SK-N-SH (cell line): ENCODE data around the gene KLHL35. TPM values are rescaled to one million over a fixed set of nuclear protein-coding genes. Genes with fewer than 3 reads are reported as not detected.

Source experiments
- CTCF ChIA-PET: fragments of 300-600, 350-600 bp; formaldehyde crosslinking; extraction: SDS; loops from one replicate; lab custom pipeline; 2021; lab: Yijun Ruan, JAX
- POLR2A ChIA-PET: fragments of 350-600 bp; sonication (Branson Sonifier 250); formaldehyde crosslinking; extraction: SDS; loops from one replicate; lab custom pipeline; 2020; ENCODE audit warnings: antibody characterized with exemption, inconsistent platforms; lab: Yijun Ruan, JAX
- DNase-seq: peaks from one replicate; pipeline ENCODE4 v3.0.0; 2012
- H2AFZ ChIP-seq: fragments of 200-600 bp; sonication (generic); 2 replicates; pipeline ENCODE4 v1.8.1; 2016; ENCODE audit warnings: antibody characterized with exemption, mild to moderate bottlenecking, low read depth
- H3F3A ChIP-seq: fragments of 200-600 bp; sonication (generic); replicated peaks from 2 replicates; pipeline ENCODE3; 2016; ENCODE audit warnings: antibody characterized with exemption, mild to moderate bottlenecking; ENCODE audit not compliant: insufficient read depth
- H3K27ac ChIP-seq, 2 experiments: fragments of 200-500 bp in 1 of 2; fragments of 200-600 bp in 1 of 2; sonication (Bioruptor generic) in 1 of 2; sonication (generic), shearing (Covaris generic) in 1 of 2; 2 replicates each; pipeline versions ENCODE4 v1.5.1 to v1.6.1; 2014 to 2016; ENCODE audit warnings: low read depth in 2 of 2, inconsistent platforms in 1 of 2, low read length in 1 of 2, mild to moderate bottlenecking in 1 of 2, mixed read lengths in 1 of 2
- H3K27me3 ChIP-seq: fragments of 200-600 bp; sonication (generic), shearing (Covaris generic); 2 replicates; pipeline ENCODE4 v1.6.1; 2016; ENCODE audit warnings: mixed run types; ENCODE audit not compliant: insufficient read depth
- H3K36me3 ChIP-seq, 2 experiments: fragments of 200-500 bp in 1 of 2; fragments of 200-600 bp in 1 of 2; sonication (Bioruptor generic) in 1 of 2; sonication (generic) in 1 of 2; replicated peaks in 1 of 2; 2 replicates each; pipeline versions ENCODE3 to v1.5.1; 2014 to 2016; ENCODE audit warnings: low read length in 1 of 2, mild to moderate bottlenecking in 1 of 2; ENCODE audit not compliant: insufficient read depth in 2 of 2, control insufficient read depth in 1 of 2
- H3K4me1 ChIP-seq, 2 experiments: fragments of 200-500 bp in 1 of 2; fragments of 200-600 bp in 1 of 2; sonication (Bioruptor generic) in 1 of 2; sonication (generic), shearing (Covaris generic) in 1 of 2; 2 replicates each; pipeline versions ENCODE4 v1.5.1 to v1.6.1; 2014 to 2016; ENCODE audit warnings: low read depth in 1 of 2, low read length in 1 of 2, mixed run types in 1 of 2; ENCODE audit not compliant: insufficient read depth in 2 of 2, control insufficient read depth in 1 of 2
- H3K4me2 ChIP-seq: fragments of 200-600 bp; sonication (generic), shearing (Covaris generic); 2 replicates; pipeline ENCODE4 v1.6.1; 2017; ENCODE audit warnings: mixed run types
- H3K4me3 ChIP-seq, 2 experiments: fragments of 200-500 bp in 1 of 2; fragments of 200-600 bp in 1 of 2; sonication (Bioruptor generic) in 1 of 2; sonication (generic), shearing (Covaris generic) in 1 of 2; 2 replicates each; pipeline versions ENCODE4 v1.5.1 to v1.8.1; 2014 to 2016; ENCODE audit warnings: low read depth in 2 of 2, inconsistent platforms in 1 of 2, low read length in 1 of 2, mild to moderate bottlenecking in 1 of 2, mixed read lengths in 1 of 2, moderate library complexity in 1 of 2
- H3K79me2 ChIP-seq: fragments of 200-600 bp; sonication (generic); 2 replicates; pipeline ENCODE4 v1.8.1; 2017; ENCODE audit warnings: mild to moderate bottlenecking; ENCODE audit not compliant: insufficient read depth
- H3K9ac ChIP-seq: fragments of 200-600 bp; sonication (generic); 2 replicates; pipeline ENCODE4 v1.6.1; 2017; ENCODE audit warnings: mixed run types
- H3K9me2 ChIP-seq: fragments of 200-600 bp; sonication (generic); 2 replicates; pipeline ENCODE4 v1.6.1; 2017; ENCODE audit warnings: mixed run types
- H3K9me3 ChIP-seq: fragments of 200-600 bp; sonication (generic); 2 replicates; pipeline ENCODE4 v1.6.1; 2017; ENCODE audit warnings: mixed run types, mild to moderate bottlenecking, moderate library complexity
- H4K20me1 ChIP-seq: fragments of 200-600 bp; sonication (generic); 2 replicates; pipeline ENCODE4 v1.6.1; 2017; ENCODE audit warnings: mild to moderate bottlenecking, mixed run types; ENCODE audit not compliant: insufficient read depth
- ELF1 ChIP-seq: IDR thresholded peaks from 2 replicates; pipeline ENCODE4 v1.4.0; 2012
- EP300 ChIP-seq, 2 experiments: IDR thresholded peaks; 2 replicates each; pipeline versions ENCODE4 v1.4.0 to v1.6.1; 2012; ENCODE audit warnings: borderline replicate concordance in 1 of 2, low read depth in 1 of 2, low read length in 1 of 2
- EZH2phosphoT487 ChIP-seq: fragments of 200-600 bp; sonication (generic); IDR thresholded peaks from 2 replicates; pipeline ENCODE4 v1.6.1; 2017; ENCODE audit warnings: low read depth, mixed run types, mild to moderate bottlenecking, antibody characterized with exemption, moderate library complexity, borderline replicate concordance
- FOSL2 ChIP-seq: IDR thresholded peaks from 2 replicates; pipeline ENCODE4 v1.4.0; 2012; ENCODE audit warnings: low read depth, mild to moderate bottlenecking, moderate library complexity, borderline replicate concordance
- FOXM1 ChIP-seq: IDR thresholded peaks from 2 replicates; pipeline ENCODE4 v1.4.0; 2012; ENCODE audit warnings: low read depth, mild to moderate bottlenecking
- GABPA ChIP-seq: IDR thresholded peaks from 2 replicates; pipeline ENCODE4 v1.4.0; 2012; ENCODE audit warnings: low read depth, mild to moderate bottlenecking
- MEF2A ChIP-seq: IDR thresholded peaks from 2 replicates; pipeline ENCODE4 v1.4.0; 2012; ENCODE audit warnings: low read depth, borderline replicate concordance
- MXI1 ChIP-seq: IDR thresholded peaks from 2 replicates; pipeline ENCODE4 v1.6.1; 2012; ENCODE audit warnings: mild to moderate bottlenecking, low read depth, low read length, improper control_type of control experiment
- NRF1 ChIP-seq: IDR thresholded peaks from 2 replicates; pipeline ENCODE4 v1.6.1; 2012; ENCODE audit warnings: low read depth, mild to moderate bottlenecking, low read length
- RAD21 ChIP-seq: IDR thresholded peaks from 2 replicates; pipeline ENCODE4 v1.6.1; 2012; ENCODE audit warnings: mild to moderate bottlenecking, low read length
- RCOR1 ChIP-seq: fragments of 150-350 bp; IDR thresholded peaks from 2 replicates; pipeline ENCODE4 v1.6.1; 2017; ENCODE audit warnings: antibody characterized with exemption, low read length
- RFX5 ChIP-seq: IDR thresholded peaks from 2 replicates; pipeline ENCODE4 v1.6.1; 2012; ENCODE audit warnings: mild to moderate bottlenecking, improper control_type of control experiment, low read length
- RXRA ChIP-seq: IDR thresholded peaks from 2 replicates; pipeline ENCODE4 v1.4.0; 2012; ENCODE audit warnings: low read depth, mild to moderate bottlenecking, borderline replicate concordance
- SIN3A ChIP-seq: IDR thresholded peaks from 2 replicates; pipeline ENCODE4 v1.6.1; 2012; ENCODE audit warnings: low read depth, mild to moderate bottlenecking, low read length, moderate library complexity, borderline replicate concordance
- SMC3 ChIP-seq: IDR thresholded peaks from 2 replicates; pipeline ENCODE4 v1.6.1; 2012; ENCODE audit warnings: low read depth, low read length, improper control_type of control experiment
- TCF12 ChIP-seq: IDR thresholded peaks from 2 replicates; pipeline ENCODE4 v1.4.0; 2012
- YY1 ChIP-seq: IDR thresholded peaks from 2 replicates; pipeline ENCODE4 v1.4.0; 2012; ENCODE audit warnings: low read depth, mild to moderate bottlenecking
- whole genome bisulfite sequencing: methylation state at CpG from one replicate; pipeline ENCODE4 v1.1.6; 2017; ENCODE audit warnings: low lambda C conversion rate; 5-methylcytosine and 5-hydroxymethylcytosine counted together
- polyA plus RNA-seq, 3 experiments: library from polyadenylated mRNA; depleted of rRNA; stranded (reverse); fragments of >200 nt; gene quantifications; 2 replicates each; pipeline ENCODE4 v1.2.3, GENCODE V29; 2012
- TF ChIP-seq, protein P1 (sequence below): fragments of 150-350 bp; IDR thresholded peaks from 2 replicates; pipeline ENCODE4 v1.6.1; 2016; ENCODE audit warnings: mild to moderate bottlenecking, low read depth, low read length
- TF ChIP-seq, protein P2 (sequence below): fragments of 200-600 bp; sonication (generic); IDR thresholded peaks from 2 replicates; pipeline ENCODE4 v1.6.1; 2017; ENCODE audit warnings: antibody characterized with exemption, mild to moderate bottlenecking, moderate library complexity
- TF ChIP-seq, protein P3 (sequence below): IDR thresholded peaks from 2 replicates; pipeline ENCODE4; 2012
- TF ChIP-seq, protein P4 (sequence below): IDR thresholded peaks from 2 replicates; pipeline ENCODE4 v1.4.0; 2012; ENCODE audit warnings: low read depth
- TF ChIP-seq, protein P5 (sequence below): IDR thresholded peaks from 2 replicates; pipeline ENCODE4 v1.4.0; 2012; ENCODE audit warnings: low read depth, borderline replicate concordance
- TF ChIP-seq, protein P6 (sequence below): fragments of 150-350 bp; IDR thresholded peaks from 2 replicates; pipeline ENCODE4 v1.6.1; 2017; ENCODE audit warnings: antibody characterized with exemption, low read length, low read depth, borderline replicate concordance
- TF ChIP-seq, protein P7 (sequence below): IDR thresholded peaks from 2 replicates; pipeline ENCODE4 v1.4.0; 2012; ENCODE audit warnings: low read depth, borderline replicate concordance

The KLHL35 gene
- polyA plus RNA-seq, 1 of the 3 experiments (the other 2 are of a cell fraction): 1.7 TPM

DNA sequence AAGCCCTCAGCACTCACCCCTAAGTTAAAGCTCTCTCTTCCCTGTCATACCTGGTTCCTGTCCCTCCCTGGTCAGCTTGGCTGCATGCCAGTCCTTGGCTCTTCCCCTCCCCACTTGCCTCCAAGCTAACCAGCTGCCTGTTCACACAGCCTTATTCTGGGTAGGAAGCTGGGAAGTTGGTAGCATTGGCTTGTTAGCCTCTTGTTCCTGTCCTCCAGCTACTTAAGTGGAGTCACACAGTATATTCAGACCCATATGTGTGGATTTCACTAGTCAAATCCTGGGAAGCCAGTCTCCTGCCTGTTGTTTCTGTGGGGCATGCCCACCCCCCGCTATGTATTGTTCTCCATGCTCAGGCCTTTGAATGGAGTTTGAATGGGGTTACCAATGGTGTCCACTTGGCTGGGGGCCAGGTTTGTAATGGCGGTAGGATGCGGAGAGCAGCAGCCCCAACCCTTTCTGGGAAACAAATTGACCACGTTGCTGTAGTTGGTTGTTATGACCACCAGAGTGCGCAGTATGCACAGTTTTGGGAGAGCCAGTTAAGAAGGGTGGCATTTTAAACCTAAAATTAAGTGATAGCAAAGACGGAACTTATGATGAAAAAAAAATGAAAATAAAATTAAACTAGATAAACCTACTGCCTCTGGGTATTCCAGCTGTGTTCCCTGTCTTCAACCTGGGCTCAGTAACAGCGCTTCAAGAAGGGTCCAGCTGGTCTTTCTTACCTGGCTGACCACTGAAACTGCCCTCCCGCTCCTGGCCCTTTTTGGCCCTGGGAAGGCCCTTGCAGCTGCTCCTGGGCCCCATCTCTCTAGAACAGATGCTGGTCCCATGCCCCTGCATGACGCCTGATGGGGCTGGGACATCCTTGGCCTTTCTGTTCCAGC, 44.4 kb downstream of the KLHL35 start:
- Histone ChIP-seq H3K4me3 (peak overlapping the region in 1 of 2 experiments; percentile 35; a peak in 1 of 4 replicates), H2AFZ (0 out of 2 replicates have a peak overlapping the region, but pooled peaks have one; percentile 48), H4K20me1 (no peaks in the 10 kb centered on the region), H3K4me2 (no peak overlapping the region), H3K9ac (no peak overlapping the region), H3K9me2 (no peaks in the 10 kb centered on the region), H3K36me3 (no peaks in the 10 kb centered on the region), H3K27me3 (no peaks in the 10 kb centered on the region), H3K27ac (no peak overlapping the region), H3K4me1 (peaks cover 0 to 9% of the 10 kb centered on the region in 2 experiments; a peak in 1 of 4 replicates), H3F3A (no peaks in the 10 kb centered on the region), H3K9me3 (no peaks in the 10 kb centered on the region), H3K79me2 (no peaks in the 10 kb centered on the region)
- ChIA-PET CTCF (interaction anchor here (0.5 to 24.8 kb wide), 57 partner anchors 9 to 459 kb away, joined by 3 to 701 read pairs (median 4); partner anchors contain the start of genes GDPD5, KLHL35 and RPS3), POLR2A (interaction anchor here (0.8 to 0.9 kb wide), 2 partner anchors 39 to 109 kb away, joined by 3 read pairs; no protein-coding TSS in a partner anchor)
- peak; percentile 85 for DNase-seq
- WGBS: 24% methylated on average over 9 of the region's 9 CpGs
- no peak for TF ChIP-seq NRF1
- TF ChIP-seq SIN3A: no peak
- TF ChIP-seq YY1: peak; percentile 74; the same call in 1 of the 2 replicates
- TF ChIP-seq, protein P1, sequence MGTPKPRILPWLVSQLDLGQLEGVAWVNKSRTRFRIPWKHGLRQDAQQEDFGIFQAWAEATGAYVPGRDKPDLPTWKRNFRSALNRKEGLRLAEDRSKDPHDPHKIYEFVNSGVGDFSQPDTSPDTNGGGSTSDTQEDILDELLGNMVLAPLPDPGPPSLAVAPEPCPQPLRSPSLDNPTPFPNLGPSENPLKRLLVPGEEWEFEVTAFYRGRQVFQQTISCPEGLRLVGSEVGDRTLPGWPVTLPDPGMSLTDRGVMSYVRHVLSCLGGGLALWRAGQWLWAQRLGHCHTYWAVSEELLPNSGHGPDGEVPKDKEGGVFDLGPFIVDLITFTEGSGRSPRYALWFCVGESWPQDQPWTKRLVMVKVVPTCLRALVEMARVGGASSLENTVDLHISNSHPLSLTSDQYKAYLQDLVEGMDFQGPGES: no peak
- TF ChIP-seq, protein P2, sequence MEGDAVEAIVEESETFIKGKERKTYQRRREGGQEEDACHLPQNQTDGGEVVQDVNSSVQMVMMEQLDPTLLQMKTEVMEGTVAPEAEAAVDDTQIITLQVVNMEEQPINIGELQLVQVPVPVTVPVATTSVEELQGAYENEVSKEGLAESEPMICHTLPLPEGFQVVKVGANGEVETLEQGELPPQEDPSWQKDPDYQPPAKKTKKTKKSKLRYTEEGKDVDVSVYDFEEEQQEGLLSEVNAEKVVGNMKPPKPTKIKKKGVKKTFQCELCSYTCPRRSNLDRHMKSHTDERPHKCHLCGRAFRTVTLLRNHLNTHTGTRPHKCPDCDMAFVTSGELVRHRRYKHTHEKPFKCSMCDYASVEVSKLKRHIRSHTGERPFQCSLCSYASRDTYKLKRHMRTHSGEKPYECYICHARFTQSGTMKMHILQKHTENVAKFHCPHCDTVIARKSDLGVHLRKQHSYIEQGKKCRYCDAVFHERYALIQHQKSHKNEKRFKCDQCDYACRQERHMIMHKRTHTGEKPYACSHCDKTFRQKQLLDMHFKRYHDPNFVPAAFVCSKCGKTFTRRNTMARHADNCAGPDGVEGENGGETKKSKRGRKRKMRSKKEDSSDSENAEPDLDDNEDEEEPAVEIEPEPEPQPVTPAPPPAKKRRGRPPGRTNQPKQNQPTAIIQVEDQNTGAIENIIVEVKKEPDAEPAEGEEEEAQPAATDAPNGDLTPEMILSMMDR: peak; percentile 89
- TF ChIP-seq FOXM1: no peak
- no peak for TF ChIP-seq RXRA
- TF ChIP-seq, protein P3, sequence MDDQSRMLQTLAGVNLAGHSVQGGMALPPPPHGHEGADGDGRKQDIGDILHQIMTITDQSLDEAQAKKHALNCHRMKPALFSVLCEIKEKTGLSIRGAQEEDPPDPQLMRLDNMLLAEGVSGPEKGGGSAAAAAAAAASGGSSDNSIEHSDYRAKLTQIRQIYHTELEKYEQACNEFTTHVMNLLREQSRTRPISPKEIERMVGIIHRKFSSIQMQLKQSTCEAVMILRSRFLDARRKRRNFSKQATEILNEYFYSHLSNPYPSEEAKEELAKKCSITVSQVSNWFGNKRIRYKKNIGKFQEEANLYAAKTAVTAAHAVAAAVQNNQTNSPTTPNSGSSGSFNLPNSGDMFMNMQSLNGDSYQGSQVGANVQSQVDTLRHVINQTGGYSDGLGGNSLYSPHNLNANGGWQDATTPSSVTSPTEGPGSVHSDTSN: no peak
- peak; percentile 83 for TF ChIP-seq SMC3
- TF ChIP-seq, protein P4, sequence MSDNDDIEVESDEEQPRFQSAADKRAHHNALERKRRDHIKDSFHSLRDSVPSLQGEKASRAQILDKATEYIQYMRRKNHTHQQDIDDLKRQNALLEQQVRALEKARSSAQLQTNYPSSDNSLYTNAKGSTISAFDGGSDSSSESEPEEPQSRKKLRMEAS: peak; percentile 28; the same call in 1 of the 2 replicates
- TF ChIP-seq, protein P5, sequence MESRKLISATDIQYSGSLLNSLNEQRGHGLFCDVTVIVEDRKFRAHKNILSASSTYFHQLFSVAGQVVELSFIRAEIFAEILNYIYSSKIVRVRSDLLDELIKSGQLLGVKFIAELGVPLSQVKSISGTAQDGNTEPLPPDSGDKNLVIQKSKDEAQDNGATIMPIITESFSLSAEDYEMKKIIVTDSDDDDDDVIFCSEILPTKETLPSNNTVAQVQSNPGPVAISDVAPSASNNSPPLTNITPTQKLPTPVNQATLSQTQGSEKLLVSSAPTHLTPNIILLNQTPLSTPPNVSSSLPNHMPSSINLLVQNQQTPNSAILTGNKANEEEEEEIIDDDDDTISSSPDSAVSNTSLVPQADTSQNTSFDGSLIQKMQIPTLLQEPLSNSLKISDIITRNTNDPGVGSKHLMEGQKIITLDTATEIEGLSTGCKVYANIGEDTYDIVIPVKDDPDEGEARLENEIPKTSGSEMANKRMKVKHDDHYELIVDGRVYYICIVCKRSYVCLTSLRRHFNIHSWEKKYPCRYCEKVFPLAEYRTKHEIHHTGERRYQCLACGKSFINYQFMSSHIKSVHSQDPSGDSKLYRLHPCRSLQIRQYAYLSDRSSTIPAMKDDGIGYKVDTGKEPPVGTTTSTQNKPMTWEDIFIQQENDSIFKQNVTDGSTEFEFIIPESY: no peak
- TF ChIP-seq RFX5: no peak
- TF ChIP-seq, protein P6, sequence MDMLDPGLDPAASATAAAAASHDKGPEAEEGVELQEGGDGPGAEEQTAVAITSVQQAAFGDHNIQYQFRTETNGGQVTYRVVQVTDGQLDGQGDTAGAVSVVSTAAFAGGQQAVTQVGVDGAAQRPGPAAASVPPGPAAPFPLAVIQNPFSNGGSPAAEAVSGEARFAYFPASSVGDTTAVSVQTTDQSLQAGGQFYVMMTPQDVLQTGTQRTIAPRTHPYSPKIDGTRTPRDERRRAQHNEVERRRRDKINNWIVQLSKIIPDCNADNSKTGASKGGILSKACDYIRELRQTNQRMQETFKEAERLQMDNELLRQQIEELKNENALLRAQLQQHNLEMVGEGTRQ: no peak
- no peak for TF ChIP-seq EZH2phosphoT487
- TF ChIP-seq, protein P7, sequence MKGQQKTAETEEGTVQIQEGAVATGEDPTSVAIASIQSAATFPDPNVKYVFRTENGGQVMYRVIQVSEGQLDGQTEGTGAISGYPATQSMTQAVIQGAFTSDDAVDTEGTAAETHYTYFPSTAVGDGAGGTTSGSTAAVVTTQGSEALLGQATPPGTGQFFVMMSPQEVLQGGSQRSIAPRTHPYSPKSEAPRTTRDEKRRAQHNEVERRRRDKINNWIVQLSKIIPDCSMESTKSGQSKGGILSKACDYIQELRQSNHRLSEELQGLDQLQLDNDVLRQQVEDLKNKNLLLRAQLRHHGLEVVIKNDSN: no peak
- TF ChIP-seq FOSL2: no peak
- no peak for TF ChIP-seq ELF1
- TF ChIP-seq MXI1: 0 out of 2 replicates have a peak, but pooled peaks have one; percentile 31
- TF ChIP-seq MEF2A: no peak
- no peak for TF ChIP-seq TCF12
- TF ChIP-seq RCOR1: no peak
- TF ChIP-seq EP300 (IDR thresholded peaks at IDR 0.05; ENCODE audit: borderline replicate concordance in 1 of 2, low read depth in 1 of 2, low read length in 1 of 2): no peak
- TF ChIP-seq RAD21: peak; percentile 91
- TF ChIP-seq GABPA: no peak
